ENCODE data around the gene JSRP1.

DNA sequence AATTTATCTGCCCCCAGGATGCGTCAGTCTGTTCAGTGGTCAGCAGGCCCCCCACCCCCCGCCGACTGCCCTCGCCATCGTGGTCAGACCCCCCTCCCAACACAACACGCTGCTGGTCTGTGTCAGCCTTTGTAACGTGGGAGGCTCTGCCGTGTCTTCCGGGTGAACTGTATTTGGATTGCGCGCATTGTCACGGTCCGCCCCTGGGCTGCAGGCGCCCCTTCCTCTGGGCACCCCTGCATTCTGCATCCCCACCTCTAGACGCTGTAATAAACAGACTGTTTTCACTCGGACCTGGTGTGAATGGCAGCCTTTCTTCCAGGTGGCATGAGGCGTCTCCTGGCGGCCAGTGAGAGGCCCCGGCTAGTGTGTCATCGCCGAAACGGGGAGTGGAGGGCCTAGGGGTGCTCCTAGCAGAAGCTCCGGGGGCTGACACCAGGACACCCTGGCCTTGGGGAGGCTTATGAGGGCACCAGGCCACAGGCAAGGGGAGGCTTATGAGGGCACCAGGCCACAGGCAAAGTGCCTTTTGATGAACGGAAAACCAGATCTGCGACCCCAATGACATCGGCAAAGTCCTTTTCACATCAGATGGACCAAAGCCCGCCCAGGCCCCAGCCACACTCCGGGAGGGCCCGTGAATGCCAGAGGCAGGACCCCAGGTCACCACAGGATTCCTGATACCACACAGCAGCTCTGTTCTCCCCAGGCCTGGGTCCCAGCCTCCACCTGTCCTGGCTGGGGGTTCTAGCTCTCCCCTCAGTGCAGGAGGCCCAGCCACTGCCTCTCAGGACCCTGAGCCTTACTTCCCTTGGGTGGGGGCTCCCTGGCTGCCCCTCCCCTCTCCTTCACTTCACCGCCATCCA lies 23.7 kb downstream of the JSRP1 start:
- TF ChIP-seq, protein P1, sequence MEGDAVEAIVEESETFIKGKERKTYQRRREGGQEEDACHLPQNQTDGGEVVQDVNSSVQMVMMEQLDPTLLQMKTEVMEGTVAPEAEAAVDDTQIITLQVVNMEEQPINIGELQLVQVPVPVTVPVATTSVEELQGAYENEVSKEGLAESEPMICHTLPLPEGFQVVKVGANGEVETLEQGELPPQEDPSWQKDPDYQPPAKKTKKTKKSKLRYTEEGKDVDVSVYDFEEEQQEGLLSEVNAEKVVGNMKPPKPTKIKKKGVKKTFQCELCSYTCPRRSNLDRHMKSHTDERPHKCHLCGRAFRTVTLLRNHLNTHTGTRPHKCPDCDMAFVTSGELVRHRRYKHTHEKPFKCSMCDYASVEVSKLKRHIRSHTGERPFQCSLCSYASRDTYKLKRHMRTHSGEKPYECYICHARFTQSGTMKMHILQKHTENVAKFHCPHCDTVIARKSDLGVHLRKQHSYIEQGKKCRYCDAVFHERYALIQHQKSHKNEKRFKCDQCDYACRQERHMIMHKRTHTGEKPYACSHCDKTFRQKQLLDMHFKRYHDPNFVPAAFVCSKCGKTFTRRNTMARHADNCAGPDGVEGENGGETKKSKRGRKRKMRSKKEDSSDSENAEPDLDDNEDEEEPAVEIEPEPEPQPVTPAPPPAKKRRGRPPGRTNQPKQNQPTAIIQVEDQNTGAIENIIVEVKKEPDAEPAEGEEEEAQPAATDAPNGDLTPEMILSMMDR (IDR thresholded peaks at IDR 0.05; ENCODE audit: poor library complexity) = no peak
- TF ChIP-seq EZH2 (IDR thresholded peaks at IDR 0.05; ENCODE audit: borderline replicate concordance) = no peak

Measured in hepatocyte (in vitro differentiated cells).